Epithelial cell of esophagus (primary cell): ENCODE data around the gene CALD1.

Experiments used
- DNase-seq: peaks from one replicate; pipeline ENCODE4 v3.0.0; 2010; ENCODE audit warnings: low read depth
- H3K4me3 ChIP-seq: 2 replicates; pipeline ENCODE4 v1.5.1; 2011; ENCODE audit warnings: mild to moderate bottlenecking, low read length, control low read depth
- CTCF ChIP-seq: IDR thresholded peaks from 2 replicates; pipeline ENCODE4 v1.5.1; 2011; ENCODE audit warnings: low read depth, mild to moderate bottlenecking, low read length, control low read depth, inconsistent platforms; ENCODE audit not compliant: insufficient read depth; ENCODE audit errors: missing control alignments

The CALD1 gene

GRCh38 chr7:134763960-134764359, 15.5 kb upstream of the CALD1 start:
- H3K4me3 ChIP-seq: no peak overlapping the region
- DNase-seq: no peak
- no peak for TF ChIP-seq CTCF

- H3K4me3 ChIP-seq: no peak overlapping the region
- TF ChIP-seq CTCF: no peak
- DNase-seq: no peak
These were observed 15.1 kb upstream of the CALD1 start for GRCh38 chr7:134764365-134764764.

GRCh38 chr7:134766779-134767519, 12.5 kb upstream of the CALD1 start:
- no peak for TF ChIP-seq CTCF
- DNase-seq: no peak
- no peak overlapping the region for H3K4me3 ChIP-seq

GRCh38 chr7:134767520-134768168, 11.8 kb upstream of the CALD1 start:
- no peak for TF ChIP-seq CTCF
- H3K4me3 ChIP-seq: no peak overlapping the region
- no peak for DNase-seq

- TF ChIP-seq CTCF: no peak
- DNase-seq: no peak
- H3K4me3 ChIP-seq: no peak overlapping the region
These were observed 11.2 kb upstream of the CALD1 start for GRCh38 chr7:134768243-134768642.

- DNase-seq: no peak
- H3K4me3 ChIP-seq: no peak overlapping the region
- TF ChIP-seq CTCF: no peak
These were observed 8.8 kb upstream of the CALD1 start for GRCh38 chr7:134770676-134771075.
